Liver (tissue), 9 donors: ENCODE results near the gene LRTM1. TPM values are rescaled to one million over a fixed set of nuclear protein-coding genes. Genes with fewer than 3 reads are reported as not detected.

ENCODE experiments used
- DNase-seq: peaks from one replicate; pipeline ENCODE4 v3.0.0-alpha.2; 2017; ENCODE audit warnings: low spot score
- H3K27ac ChIP-seq, 2 donors: one replicate each; pipeline ENCODE4 v1.7.0; 2013; ENCODE audit warnings: inconsistent platforms in 2 of 2, low read length in 2 of 2, control low read depth in 1 of 2, low read depth in 1 of 2, mild to moderate bottlenecking in 1 of 2
- H3K27me3 ChIP-seq, 4 donors: one replicate each; pipeline versions ENCODE4 v1.6.1 to v1.7.0; 2013; ENCODE audit warnings: low read length in 3 of 4, inconsistent platforms in 1 of 4, mild to moderate bottlenecking in 1 of 4, moderate library complexity in 1 of 4; ENCODE audit not compliant: control insufficient read depth in 4 of 4, insufficient read depth in 4 of 4
- H3K36me3 ChIP-seq, 4 donors: one replicate each; pipeline versions ENCODE4 v1.6.1 to v1.7.0; 2013; ENCODE audit warnings: low read length in 3 of 4, mild to moderate bottlenecking in 3 of 4, low read depth in 1 of 4, moderate library complexity in 1 of 4; ENCODE audit not compliant: control insufficient read depth in 4 of 4, insufficient read depth in 3 of 4
- H3K4me1 ChIP-seq, 4 donors: one replicate each; pipeline versions ENCODE4 v1.6.1 to v1.7.0; 2013; ENCODE audit warnings: low read length in 3 of 4, mild to moderate bottlenecking in 3 of 4, moderate library complexity in 1 of 4; ENCODE audit not compliant: control insufficient read depth in 4 of 4, insufficient read depth in 4 of 4
- H3K4me3 ChIP-seq, 3 donors: one replicate each; pipeline versions ENCODE4 v1.6.1 to v1.7.0; 2013; ENCODE audit warnings: low read length in 3 of 3, control low read depth in 1 of 3, low read depth in 1 of 3, mild to moderate bottlenecking in 1 of 3
- H3K9ac ChIP-seq, 2 donors: one replicate each; pipeline ENCODE4 v1.7.0; 2013; ENCODE audit warnings: low read length in 2 of 2, mild to moderate bottlenecking in 2 of 2, moderate library complexity in 2 of 2, control low read depth in 1 of 2, low read depth in 1 of 2
- H3K9me3 ChIP-seq, 4 donors: one replicate each; pipeline versions ENCODE4 v1.6.1 to v1.7.0; 2013; ENCODE audit warnings: low read length in 3 of 4; ENCODE audit not compliant: control insufficient read depth in 4 of 4
- ATF3 ChIP-seq: IDR thresholded peaks from 2 replicates; pipeline ENCODE4 v1.6.1; 2016; ENCODE audit warnings: antibody characterized with exemption
- CTCF ChIP-seq: fragments of 150-350 bp; IDR thresholded peaks from 2 replicates; pipeline ENCODE4 v1.5.1; 2017; ENCODE audit warnings: improper control_type of control experiment, low read depth, low read length; ENCODE audit not compliant: missing input control
- EGR1 ChIP-seq, 2 donors: IDR thresholded peaks; 2 replicates each; pipeline ENCODE4 v1.6.1; 2016 to 2018; ENCODE audit warnings: antibody characterized with exemption in 2 of 2, low read depth in 2 of 2
- FOXA1 ChIP-seq: IDR thresholded peaks from 2 replicates; pipeline ENCODE4 v1.6.1; 2016; ENCODE audit warnings: antibody characterized with exemption
- FOXA2 ChIP-seq: IDR thresholded peaks from 2 replicates; pipeline ENCODE4 v1.6.1; 2016; ENCODE audit warnings: antibody characterized with exemption
- GABPA ChIP-seq, 2 donors: IDR thresholded peaks in 1 of 2; conservative IDR thresholded peaks in 1 of 2; 2 replicates each; pipeline ENCODE4 v1.6.1; 2016; ENCODE audit warnings: antibody characterized with exemption in 2 of 2, mild to moderate bottlenecking in 1 of 2, moderate library complexity in 1 of 2
- HNF4A ChIP-seq, 2 donors: conservative IDR thresholded peaks; 2 replicates each; pipeline ENCODE4 v1.6.1; 2016; ENCODE audit warnings: antibody characterized with exemption in 2 of 2, mild to moderate bottlenecking in 2 of 2
- HNF4G ChIP-seq: IDR thresholded peaks from 2 replicates; pipeline ENCODE4 v1.6.1; 2016; ENCODE audit warnings: antibody characterized with exemption
- JUND ChIP-seq, 2 donors: IDR thresholded peaks; 2 replicates each; pipeline ENCODE4 v1.6.1; 2016; ENCODE audit warnings: antibody characterized with exemption in 2 of 2
- MAX ChIP-seq: IDR thresholded peaks from 2 replicates; pipeline ENCODE4 v1.6.1; 2016; ENCODE audit warnings: antibody characterized with exemption
- NR2F2 ChIP-seq: IDR thresholded peaks from 2 replicates; pipeline ENCODE4 v1.6.1; 2016; ENCODE audit warnings: antibody characterized with exemption
- RAD21 ChIP-seq, 2 donors: IDR thresholded peaks; 2 replicates each; pipeline ENCODE4 v1.6.1; 2016; ENCODE audit warnings: antibody characterized with exemption in 2 of 2, mild to moderate bottlenecking in 2 of 2
- REST ChIP-seq: IDR thresholded peaks from 2 replicates; pipeline ENCODE4 v1.6.1; 2016; ENCODE audit warnings: antibody characterized with exemption, mild to moderate bottlenecking
- RXRA ChIP-seq, 2 donors: IDR thresholded peaks; 2 replicates each; pipeline ENCODE4 v1.6.1; 2017 to 2018; ENCODE audit warnings: antibody characterized with exemption in 2 of 2, mild to moderate bottlenecking in 1 of 2
- SP1 ChIP-seq: IDR thresholded peaks from 2 replicates; pipeline ENCODE4 v1.6.1; 2018; ENCODE audit warnings: antibody characterized with exemption, mild to moderate bottlenecking
- TAF1 ChIP-seq: conservative IDR thresholded peaks from 2 replicates; pipeline ENCODE4 v1.6.1; 2016; ENCODE audit warnings: antibody characterized with exemption, mild to moderate bottlenecking
- ZBTB33 ChIP-seq: IDR thresholded peaks from 2 replicates; pipeline ENCODE4 v1.6.1; 2016; ENCODE audit warnings: antibody characterized with exemption
- WGBS: extraction: QIAGEN DNeasy Blood & Tissue Kit; methylation state at CpG from one replicate; pipeline ENCODE4 v1.1.7; 2013; 5-methylcytosine and 5-hydroxymethylcytosine counted together
- polyA plus RNA-seq, 2 donors: library from polyadenylated mRNA; stranded (reverse) in 1 of 2; unstranded in 1 of 2; fragments of 200-250 nt in 1 of 2; fragments of >200 nt in 1 of 2; fragmentation: Nextera tagmentation in 1 of 2; extraction: Ambion mirVana in 1 of 2; gene quantifications; one replicate each; pipeline versions ENCODE4 v1.2.1 to v1.2.3, GENCODE V29; 2013 to 2015
- total RNA-seq, 2 donors: library from RNA; depleted of rRNA; stranded (reverse); fragments of >200 nt; gene quantifications; one replicate each; pipeline ENCODE4 v1.2.3, GENCODE V29; 2014
- donor health status: healthy.
- donor health status: healthy.
- donor health status: healthy.
- donor health status: healthy.
- donor health status: healthy.

LRTM1 gene
- not detected for total RNA-seq
- not detected for polyA plus RNA-seq

- TF ChIP-seq JUND (IDR thresholded peaks at IDR 0.05), result no peak
- TF ChIP-seq FOXA1, result no peak
- TF ChIP-seq TAF1, result no peak
- TF ChIP-seq NR2F2, result no peak
- no peak for TF ChIP-seq RXRA (IDR thresholded peaks at IDR 0.05)
- TF ChIP-seq ATF3, result no peak
- TF ChIP-seq FOXA2, result no peak
- no peak for TF ChIP-seq SP1
- no peak for TF ChIP-seq HNF4A (conservative IDR thresholded peaks at IDR 0.05)
- TF ChIP-seq REST, result no peak
- no peak for TF ChIP-seq RAD21 (IDR thresholded peaks at IDR 0.05)
- TF ChIP-seq EGR1 (IDR thresholded peaks at IDR 0.05; ENCODE audit: low read depth in 2 of 2), result no peak
- no peak for TF ChIP-seq GABPA (IDR thresholded peaks at IDR 0.05 in 1 of 2, conservative IDR thresholded peaks at IDR 0.05 in 1 of 2)
- TF ChIP-seq HNF4G, result no peak
- no peak for TF ChIP-seq CTCF
- Histone ChIP-seq H3K4me1 (no peaks in the 10 kb centered on the region), H3K36me3 (no peaks in the 10 kb centered on the region), H3K9me3 (no peaks in the 10 kb centered on the region), H3K27me3 (peaks cover 0 to 2% (median under 1%) of the 10 kb centered on the region in 4 donors), H3K4me3 (no peak within 1 kb of the TSS), H3K9ac (no peak within 1 kb of the TSS), H3K27ac (no peak within 1 kb of the TSS)
- no peak for DNase-seq
- WGBS, result 63% methylated on average over 14 of the region's 14 CpGs
Measured at GRCh38 chr3:54928046-54928770, at the start of gene LRTM1. Gene LRTM1, minus strand, starts transcription at chr3:54928059. Its CDS starts 148 bp downstream, at chr3:54927911.

GRCh38 chr3:54977439-54977838 lies 49.6 kb upstream of the LRTM1 start:
- no peaks in the 10 kb centered on the region for H3K9me3 ChIP-seq
- H3K9ac ChIP-seq, result no peak overlapping the region
- no peak for DNase-seq
- no peaks in the 10 kb centered on the region for H3K36me3 ChIP-seq
- 94% methylated on average over 1 of the region's 1 CpG for WGBS
- peaks cover 0 to 10% (median 0%) of the 10 kb centered on the region in 4 donors for H3K27me3 ChIP-seq
- no peak overlapping the region for H3K27ac ChIP-seq
- TF ChIP-seq MAX (no peak), EGR1 (IDR thresholded peaks at IDR 0.05; ENCODE audit: low read depth in 2 of 2) (no peak), FOXA1 (no peak), ATF3 (no peak), HNF4G (no peak), FOXA2 (no peak), HNF4A (conservative IDR thresholded peaks at IDR 0.05) (no peak), ZBTB33 (no peak), CTCF (no peak), SP1 (no peak)
- H3K4me1 ChIP-seq, result no peaks in the 10 kb centered on the region
- H3K4me3 ChIP-seq, result no peak overlapping the region
